Inflammatory macrophage (primary cell): ENCODE data around the gene SLC44A1.

Source experiments
- DNase-seq, 2 donors: peaks; one replicate each; pipeline ENCODE4 v3.0.0-alpha.2; 2020 to 2022

The SLC44A1 gene

DNA sequence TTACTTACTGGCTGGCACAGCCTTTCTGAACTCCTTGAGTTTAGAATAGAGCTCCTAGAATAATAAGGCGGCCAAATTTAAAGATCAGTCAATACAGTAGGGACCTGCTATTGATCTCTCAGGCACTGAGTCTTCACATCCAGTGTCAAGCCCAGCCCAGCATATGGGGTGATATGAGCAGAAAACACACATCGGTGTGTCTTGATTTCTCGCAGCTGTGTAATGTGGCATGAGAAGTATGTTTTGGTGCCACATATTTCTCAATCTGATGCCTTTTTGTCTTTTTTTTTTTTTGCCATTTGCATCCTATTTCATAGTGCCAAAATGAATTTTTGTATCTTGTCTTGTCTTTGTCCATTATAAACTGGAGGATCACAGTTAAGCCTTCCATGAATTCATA is 152.0 kb downstream of the SLC44A1 start:
- DNase-seq, result no peak

DNA sequence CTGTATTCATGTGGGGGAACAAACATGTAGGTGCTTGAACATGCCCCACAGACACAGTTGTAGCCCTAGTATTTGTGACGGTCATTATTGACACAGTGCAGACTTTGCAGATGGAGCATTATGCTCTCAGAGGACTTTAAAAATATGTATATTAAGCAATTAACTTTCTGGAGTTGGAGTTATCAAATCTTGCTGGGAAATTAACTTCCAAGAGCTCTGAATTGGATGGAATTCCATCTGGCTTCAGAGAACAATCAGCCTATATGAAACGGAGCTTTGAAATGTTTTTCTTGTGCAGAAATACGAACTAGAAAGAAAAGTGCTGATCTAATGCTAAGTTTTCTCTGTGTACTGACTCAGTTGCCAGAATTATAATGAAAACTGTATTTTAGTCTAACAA is 152.4 kb downstream of the SLC44A1 start:
- no peak for DNase-seq

- no peak for DNase-seq
These were observed 154.7 kb downstream of the SLC44A1 start for GRCh38 chr9:105399117-105399516.

- no peak for DNase-seq
These were observed 157.2 kb downstream of the SLC44A1 start for GRCh38 chr9:105401651-105402050.

DNA sequence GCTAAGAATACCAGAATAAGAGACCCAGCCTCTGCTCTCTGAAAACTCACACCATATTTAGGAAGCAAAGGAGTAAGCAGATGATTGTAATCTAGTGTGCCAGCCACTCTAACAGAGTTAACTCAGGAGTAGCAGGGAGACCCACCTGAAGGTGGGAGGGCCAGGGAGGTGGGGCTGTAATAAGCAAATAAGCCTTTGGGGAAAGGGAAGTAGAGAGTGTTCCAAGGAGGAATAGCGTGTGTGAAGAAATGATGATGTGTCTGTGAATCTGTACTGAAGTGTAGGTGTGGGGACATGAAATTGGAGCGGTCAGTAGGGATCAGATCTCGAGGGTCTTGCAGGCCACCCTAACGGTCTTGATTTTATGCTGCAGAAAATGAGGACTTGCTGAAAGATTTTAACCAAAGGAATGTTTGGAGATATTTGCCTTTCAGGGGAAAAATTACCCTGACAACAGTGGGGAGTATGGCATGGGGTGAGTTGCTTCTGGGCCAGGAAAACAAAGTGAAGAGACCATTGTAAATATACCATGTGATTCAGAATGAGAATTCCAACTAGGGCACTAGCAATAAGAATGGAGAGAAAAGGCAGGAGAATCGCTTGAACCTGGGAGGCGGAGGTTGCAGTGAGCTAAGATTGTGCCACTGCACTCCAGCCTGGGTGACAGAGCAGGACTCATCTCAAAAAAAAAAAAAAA is 159.2 kb downstream of the SLC44A1 start:
- no peak for DNase-seq

DNA sequence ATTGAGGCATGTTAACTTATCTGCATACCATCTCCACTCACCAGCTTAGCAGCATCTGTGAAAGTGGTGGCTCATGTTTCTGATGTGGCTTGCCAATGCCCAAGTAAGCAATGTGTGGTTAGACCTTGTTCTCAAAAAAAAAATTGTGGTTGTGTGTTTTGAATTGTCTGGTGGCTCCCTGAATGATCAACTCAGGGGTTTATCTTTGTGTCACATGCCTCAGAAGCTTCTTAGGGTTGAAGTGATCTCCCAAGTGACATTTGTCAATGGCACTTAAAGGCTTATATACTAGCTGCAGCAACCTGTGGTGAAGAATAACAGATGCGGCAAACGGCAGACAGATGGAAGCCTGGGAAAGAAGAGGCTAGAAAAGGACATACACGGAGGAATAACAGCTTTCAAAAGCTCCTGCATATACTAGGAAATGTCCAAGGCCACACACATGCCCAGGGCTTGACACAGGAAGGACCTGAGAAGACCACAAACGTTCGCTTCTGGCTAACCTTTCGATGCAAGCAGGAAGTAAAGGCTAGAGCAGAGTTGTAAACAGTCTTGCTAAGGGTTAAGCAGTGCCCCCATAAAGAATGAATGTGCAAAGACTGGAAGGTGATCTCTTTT is 161.2 kb downstream of the SLC44A1 start:
- no peak for DNase-seq

DNA sequence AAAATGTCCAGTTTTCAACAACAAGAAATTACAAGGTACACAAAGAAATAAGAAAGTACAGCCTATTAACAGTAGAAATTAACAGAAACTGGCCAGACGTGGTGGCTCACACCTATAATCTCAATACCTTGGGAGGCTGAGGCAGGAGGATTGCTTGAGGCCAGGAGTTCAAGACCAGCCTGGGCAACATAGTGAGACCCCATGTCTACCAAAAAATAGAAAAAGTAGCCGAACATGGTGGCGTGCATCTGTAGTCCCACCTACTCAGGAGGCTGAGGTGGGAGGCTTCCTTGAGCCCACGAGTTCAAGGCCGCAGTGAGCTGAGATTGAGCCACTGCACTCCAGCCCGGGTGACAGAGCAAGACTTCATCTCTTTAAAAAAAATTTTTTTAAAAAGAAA is 161.9 kb downstream of the SLC44A1 start:
- no peak for DNase-seq

DNA sequence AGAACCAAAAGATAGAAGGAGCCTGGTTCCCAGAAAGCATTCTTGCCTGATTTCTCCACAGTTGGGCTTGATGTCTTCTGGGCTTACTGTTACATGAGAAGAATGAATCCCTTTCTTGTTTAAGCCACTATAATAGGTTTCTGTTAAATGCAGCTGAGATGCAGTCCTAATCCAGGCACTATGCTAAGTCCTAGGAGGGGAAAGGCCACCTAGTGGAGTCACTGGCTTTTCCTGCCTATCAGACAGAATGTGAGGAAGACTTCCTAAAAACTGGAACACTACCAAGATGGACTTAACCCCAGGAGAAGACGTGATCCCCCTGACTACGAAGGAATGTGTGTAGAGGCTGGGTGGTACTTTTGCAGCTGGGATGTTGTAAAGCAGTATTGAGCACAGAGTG is 169.1 kb downstream of the SLC44A1 start:
- no peak for DNase-seq

DNA sequence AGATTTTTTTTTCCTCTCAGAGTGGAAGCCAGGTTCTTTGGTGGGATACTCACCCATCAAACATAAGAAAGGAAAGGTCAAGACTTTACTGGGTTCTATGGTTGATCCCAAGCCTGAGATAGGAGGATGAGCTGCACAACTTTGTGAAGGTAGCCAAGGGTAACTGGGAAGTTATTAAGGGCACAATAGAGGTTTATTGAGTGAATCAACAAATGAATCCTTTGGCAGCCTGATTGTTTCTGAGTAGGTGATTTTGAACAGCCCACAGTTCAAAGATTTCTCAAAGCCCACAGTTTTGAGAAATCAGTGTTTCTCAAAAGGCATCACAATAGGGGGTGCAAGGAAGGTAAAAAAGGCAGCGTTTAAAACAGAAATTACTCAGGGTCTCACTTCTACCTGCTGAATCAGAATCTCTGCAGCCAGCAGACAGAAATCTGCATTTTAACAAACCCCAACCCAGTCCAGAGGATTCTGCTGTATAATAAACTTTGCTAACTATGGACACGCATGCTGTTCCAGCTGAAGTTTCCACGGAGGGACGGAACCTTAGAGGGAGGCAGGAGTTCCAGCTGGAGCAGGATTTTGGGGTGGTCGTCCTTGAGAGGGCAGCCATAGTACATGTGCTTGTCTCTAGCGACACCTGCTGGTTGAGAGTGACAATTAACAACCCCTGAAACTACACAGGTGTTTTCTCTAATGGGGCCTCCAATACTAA is 170.7 kb downstream of the SLC44A1 start:
- DNase-seq, result peak; percentile 40 to 43

DNA sequence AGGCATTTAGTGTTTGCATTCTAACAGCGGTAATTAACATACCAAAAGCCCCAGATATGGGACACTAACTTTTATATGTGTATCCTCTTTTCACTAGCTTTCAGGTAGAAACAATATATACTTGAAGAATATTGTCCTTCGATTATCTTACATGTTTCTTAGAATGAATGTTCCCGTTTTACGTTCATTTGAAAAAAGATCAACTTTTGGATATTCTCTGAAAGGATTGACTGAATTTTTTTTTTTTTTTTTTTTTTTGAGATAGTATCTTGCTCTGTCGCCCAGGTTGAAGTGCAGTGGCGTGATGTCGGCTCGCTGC is 171.2 kb downstream of the SLC44A1 start:
- no peak for DNase-seq

DNA sequence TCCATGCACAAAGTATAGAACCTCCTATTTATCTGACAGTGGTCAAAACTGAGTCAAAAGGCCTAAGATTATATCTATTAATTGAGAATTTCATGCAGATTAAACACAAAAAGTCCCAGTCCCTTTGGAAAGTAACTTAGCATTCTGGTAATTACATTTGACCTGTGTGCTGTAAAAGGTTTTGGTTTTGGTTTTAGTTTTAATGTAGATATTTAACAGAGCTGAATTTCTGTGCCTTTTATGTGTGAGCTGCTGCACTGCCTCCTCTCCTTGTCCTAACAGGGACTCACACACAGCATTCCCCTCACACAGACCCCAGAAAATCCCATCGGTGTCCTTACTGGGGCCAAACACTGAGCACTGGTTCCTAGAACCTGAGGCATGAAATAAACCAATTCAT is 172.4 kb downstream of the SLC44A1 start:
- no peak for DNase-seq

GRCh38 chr9:105418588-105419500 is 174.4 kb downstream of the SLC44A1 start:
- DNase-seq, result peak in 1 of 2 donors; percentile 19

GRCh38 chr9:105419816-105420597 is 175.6 kb downstream of the SLC44A1 start:
- no peak for DNase-seq

DNA sequence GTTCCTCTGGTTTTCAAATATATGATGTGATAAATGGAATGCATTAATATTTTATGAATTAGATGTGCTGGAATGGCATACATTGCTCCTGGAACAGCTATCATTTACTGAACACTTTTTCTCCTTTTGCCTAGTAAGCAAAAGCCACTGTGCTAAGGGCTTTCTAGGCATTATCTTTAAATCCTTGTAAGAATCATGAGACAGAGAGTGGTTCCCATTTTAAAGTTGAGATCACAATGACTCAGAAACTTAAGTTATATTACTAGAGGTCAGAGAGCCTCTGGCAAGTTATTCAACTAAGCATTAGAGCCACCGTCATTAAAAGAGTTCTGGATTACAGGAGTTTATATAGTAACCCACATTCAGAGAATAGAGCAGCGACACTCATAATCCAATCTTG is 176.7 kb downstream of the SLC44A1 start:
- peak; percentile 75 to 79 for DNase-seq

GRCh38 chr9:105421864-105422263 is 177.4 kb downstream of the SLC44A1 start:
- no peak for DNase-seq

DNA sequence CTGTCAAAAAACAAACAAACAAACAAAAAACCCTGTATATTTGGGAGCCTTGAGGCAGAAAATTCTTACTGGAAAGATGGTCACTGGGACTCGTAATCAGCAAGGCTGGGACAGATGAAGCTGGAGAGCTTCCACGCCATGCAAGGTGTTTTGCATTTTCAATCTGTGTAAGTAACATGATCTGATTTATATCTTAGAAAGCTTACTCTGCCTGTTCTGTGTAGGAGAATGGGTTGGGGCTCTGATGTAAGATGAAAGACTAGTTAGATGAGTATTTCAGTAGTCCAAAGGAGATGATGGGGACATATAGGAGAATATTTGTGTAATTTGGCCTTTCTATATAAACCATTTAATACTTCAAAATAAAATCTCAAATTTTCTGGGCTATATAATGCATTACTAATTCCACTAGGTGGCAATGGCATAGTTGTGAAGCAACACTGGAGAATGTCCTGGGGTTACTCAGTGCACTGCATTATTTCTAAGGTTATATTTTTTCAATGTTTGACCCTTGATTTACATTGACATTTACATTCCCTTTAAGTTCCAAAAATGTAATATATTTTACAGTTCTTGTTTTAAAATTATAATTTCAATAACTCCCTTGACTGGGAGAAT is 181.5 kb downstream of the SLC44A1 start:
- peak in 1 of 2 donors; percentile 32 for DNase-seq

GRCh38 chr9:105426657-105427056 is 182.2 kb downstream of the SLC44A1 start:
- no peak for DNase-seq

- no peak for DNase-seq
These were observed 187.2 kb downstream of the SLC44A1 start for GRCh38 chr9:105431424-105432246.

DNA sequence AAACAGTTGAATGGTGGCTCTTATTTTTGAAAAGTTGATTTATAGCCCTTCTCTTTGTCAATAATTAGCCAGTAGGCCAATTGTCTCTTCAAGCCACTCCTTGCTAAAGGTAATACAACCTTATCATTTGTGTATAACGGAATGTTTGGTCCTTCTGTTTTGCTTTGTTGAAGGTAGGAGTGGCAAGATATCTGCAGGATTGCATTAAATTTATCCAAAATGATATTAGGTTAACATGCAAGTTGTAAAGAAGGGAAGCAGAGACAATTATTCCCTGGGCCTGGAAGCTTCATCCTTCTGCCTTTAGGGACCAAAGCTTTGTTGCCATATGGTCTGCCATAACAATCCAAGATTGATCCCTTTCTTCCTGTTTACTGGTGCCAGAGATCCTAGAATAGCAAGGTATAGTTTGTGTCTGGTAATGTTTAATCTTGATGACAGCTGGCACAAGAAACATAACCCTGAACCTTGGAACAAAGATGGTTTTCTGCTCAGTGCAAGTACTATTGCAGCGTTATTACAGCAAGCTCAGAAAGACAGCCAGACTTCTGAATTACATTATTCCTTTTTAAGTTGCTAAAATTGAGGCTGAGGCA is 187.9 kb downstream of the SLC44A1 start:
- DNase-seq, result no peak

DNA sequence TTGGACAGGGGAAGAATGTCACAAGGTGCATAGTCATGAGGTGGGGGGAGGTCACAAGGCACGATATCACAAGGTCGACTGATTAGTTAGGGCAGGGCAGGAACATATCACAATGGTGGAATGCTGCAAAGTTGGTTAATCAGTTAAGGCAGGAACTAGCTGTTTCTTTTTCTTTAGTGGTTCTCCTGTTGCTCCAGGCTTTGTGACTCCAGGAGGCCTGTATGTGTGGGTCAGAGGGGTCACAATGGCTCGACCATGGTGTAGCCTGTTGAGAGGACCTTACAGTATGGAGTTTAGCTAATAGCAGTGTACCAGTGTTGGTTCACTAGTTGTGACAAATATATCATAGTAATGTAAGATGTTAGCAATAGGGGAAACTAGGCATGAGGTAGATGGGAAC is 191.0 kb downstream of the SLC44A1 start:
- no peak for DNase-seq
